HCT116 (cell line): ENCODE measurements around the gene FKBP7.
"Not testable (repeated sequence)": the region's sequence is repeated elsewhere in the genome, so short reads cannot be mapped to it uniquely, and the experiment has no call there.

ENCODE experiments used
- CTCF ChIP-seq, 3 experiments: fragments of 200-600 bp in 1 of 3; sonication (generic) in 1 of 3; IDR thresholded peaks in 2 of 3; conservative IDR thresholded peaks in 1 of 3; 2 replicates each; pipeline ENCODE4 v1.5.1; 2012 to 2017; ENCODE audit warnings: low read depth in 2 of 3, low read length in 2 of 3, antibody characterized with exemption in 1 of 3, borderline replicate concordance in 1 of 3, control low read depth in 1 of 3, mild to moderate bottlenecking in 1 of 3, mixed read lengths in 1 of 3, mixed run types in 1 of 3, moderate library complexity in 1 of 3; ENCODE audit not compliant: insufficient read depth in 1 of 3
- EZH2 ChIP-seq: fragments of 200-600 bp; sonication (generic); IDR thresholded peaks from 2 replicates; pipeline ENCODE4 v1.6.1; 2017; ENCODE audit warnings: antibody characterized with exemption, mixed run types
- EZH2phosphoT487 ChIP-seq: fragments of 200-600 bp; IDR thresholded peaks from 2 replicates; pipeline ENCODE4 v1.6.1; 2018; ENCODE audit warnings: antibody characterized with exemption, borderline replicate concordance
- POLR2A ChIP-seq: IDR thresholded peaks from 2 replicates; pipeline ENCODE4 v1.7.0; 2011; ENCODE audit warnings: borderline replicate concordance; ENCODE audit not compliant: insufficient read depth, insufficient read length; ENCODE audit errors: extremely low read depth
- POLR2AphosphoS5 ChIP-seq: IDR thresholded peaks from 2 replicates; pipeline ENCODE4 v1.6.1; 2011; ENCODE audit warnings: mild to moderate bottlenecking, low read depth, low read length, moderate library complexity
- SIN3A ChIP-seq: IDR thresholded peaks from 2 replicates; pipeline ENCODE4 v1.6.1; 2012; ENCODE audit warnings: low read depth
- SRF ChIP-seq: IDR thresholded peaks from 2 replicates; pipeline ENCODE4 v1.6.1; 2012; ENCODE audit warnings: low read depth
- YY1 ChIP-seq: IDR thresholded peaks from 2 replicates; pipeline ENCODE4 v1.6.1; 2011; ENCODE audit warnings: low read length, low read depth, moderate library complexity, mild to moderate bottlenecking; ENCODE audit not compliant: insufficient replicate concordance; ENCODE audit errors: extremely low read depth
- ZFX ChIP-seq: fragments of 450-650 bp; IDR thresholded peaks from 2 replicates; pipeline ENCODE4 v1.6.1; 2017
- ZNF274 ChIP-seq: fragments of 200-500 bp; sonication (Bioruptor generic); IDR thresholded peaks from 2 replicates; pipeline ENCODE4 v1.6.1; 2014; ENCODE audit warnings: mild to moderate bottlenecking, low read depth, low read length, inconsistent platforms
- TF ChIP-seq, protein P1 (sequence below): IDR thresholded peaks from 2 replicates; pipeline ENCODE4 v1.6.1; 2012; ENCODE audit warnings: low read depth
- TF ChIP-seq, protein P2 (sequence below): IDR thresholded peaks from 2 replicates; pipeline ENCODE4 v1.6.1; 2012

GRCh38 chr2:178525010-178525409 lies 46.6 kb upstream of the FKBP7 start:
- not testable (repeated sequence) for TF ChIP-seq SIN3A; CTCF (IDR thresholded peaks at IDR 0.05 in 2 of 3, conservative IDR thresholded peaks at IDR 0.05 in 1 of 3; ENCODE audit: borderline replicate concordance in 1 of 3, insufficient read depth in 1 of 3, low read depth in 2 of 3, low read length in 2 of 3); EZH2phosphoT487; EZH2; POLR2AphosphoS5; POLR2A; SRF; YY1; ZFX; ZNF274
- TF ChIP-seq, protein P1, sequence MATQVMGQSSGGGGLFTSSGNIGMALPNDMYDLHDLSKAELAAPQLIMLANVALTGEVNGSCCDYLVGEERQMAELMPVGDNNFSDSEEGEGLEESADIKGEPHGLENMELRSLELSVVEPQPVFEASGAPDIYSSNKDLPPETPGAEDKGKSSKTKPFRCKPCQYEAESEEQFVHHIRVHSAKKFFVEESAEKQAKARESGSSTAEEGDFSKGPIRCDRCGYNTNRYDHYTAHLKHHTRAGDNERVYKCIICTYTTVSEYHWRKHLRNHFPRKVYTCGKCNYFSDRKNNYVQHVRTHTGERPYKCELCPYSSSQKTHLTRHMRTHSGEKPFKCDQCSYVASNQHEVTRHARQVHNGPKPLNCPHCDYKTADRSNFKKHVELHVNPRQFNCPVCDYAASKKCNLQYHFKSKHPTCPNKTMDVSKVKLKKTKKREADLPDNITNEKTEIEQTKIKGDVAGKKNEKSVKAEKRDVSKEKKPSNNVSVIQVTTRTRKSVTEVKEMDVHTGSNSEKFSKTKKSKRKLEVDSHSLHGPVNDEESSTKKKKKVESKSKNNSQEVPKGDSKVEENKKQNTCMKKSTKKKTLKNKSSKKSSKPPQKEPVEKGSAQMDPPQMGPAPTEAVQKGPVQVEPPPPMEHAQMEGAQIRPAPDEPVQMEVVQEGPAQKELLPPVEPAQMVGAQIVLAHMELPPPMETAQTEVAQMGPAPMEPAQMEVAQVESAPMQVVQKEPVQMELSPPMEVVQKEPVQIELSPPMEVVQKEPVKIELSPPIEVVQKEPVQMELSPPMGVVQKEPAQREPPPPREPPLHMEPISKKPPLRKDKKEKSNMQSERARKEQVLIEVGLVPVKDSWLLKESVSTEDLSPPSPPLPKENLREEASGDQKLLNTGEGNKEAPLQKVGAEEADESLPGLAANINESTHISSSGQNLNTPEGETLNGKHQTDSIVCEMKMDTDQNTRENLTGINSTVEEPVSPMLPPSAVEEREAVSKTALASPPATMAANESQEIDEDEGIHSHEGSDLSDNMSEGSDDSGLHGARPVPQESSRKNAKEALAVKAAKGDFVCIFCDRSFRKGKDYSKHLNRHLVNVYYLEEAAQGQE: not testable (repeated sequence)
- TF ChIP-seq, protein P2, sequence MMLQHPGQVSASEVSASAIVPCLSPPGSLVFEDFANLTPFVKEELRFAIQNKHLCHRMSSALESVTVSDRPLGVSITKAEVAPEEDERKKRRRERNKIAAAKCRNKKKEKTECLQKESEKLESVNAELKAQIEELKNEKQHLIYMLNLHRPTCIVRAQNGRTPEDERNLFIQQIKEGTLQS: not testable (repeated sequence)
